ENCODE data around the gene PPL.

DNA sequence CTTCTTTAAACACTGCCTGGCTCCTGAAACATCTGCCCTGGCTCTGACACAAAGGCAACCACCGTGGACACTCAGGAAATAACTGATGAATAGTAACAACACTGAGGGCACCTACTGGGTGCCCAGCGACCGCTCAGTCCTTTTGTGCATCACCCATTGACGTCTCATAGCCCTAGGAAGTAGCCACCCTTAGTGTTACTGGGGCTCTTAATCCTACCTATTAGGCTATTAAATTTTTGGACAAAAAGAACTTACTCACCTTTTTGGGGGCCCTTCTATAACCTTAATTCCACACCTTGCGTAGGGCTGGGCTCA, 11.7 kb downstream of the PPL start:
- TF ChIP-seq, protein P1, sequence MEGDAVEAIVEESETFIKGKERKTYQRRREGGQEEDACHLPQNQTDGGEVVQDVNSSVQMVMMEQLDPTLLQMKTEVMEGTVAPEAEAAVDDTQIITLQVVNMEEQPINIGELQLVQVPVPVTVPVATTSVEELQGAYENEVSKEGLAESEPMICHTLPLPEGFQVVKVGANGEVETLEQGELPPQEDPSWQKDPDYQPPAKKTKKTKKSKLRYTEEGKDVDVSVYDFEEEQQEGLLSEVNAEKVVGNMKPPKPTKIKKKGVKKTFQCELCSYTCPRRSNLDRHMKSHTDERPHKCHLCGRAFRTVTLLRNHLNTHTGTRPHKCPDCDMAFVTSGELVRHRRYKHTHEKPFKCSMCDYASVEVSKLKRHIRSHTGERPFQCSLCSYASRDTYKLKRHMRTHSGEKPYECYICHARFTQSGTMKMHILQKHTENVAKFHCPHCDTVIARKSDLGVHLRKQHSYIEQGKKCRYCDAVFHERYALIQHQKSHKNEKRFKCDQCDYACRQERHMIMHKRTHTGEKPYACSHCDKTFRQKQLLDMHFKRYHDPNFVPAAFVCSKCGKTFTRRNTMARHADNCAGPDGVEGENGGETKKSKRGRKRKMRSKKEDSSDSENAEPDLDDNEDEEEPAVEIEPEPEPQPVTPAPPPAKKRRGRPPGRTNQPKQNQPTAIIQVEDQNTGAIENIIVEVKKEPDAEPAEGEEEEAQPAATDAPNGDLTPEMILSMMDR (conservative IDR thresholded peaks at IDR 0.05; ENCODE audit: low read depth, low read length) = no peak
- TF ChIP-seq EZH2 (IDR thresholded peaks at IDR 0.05; ENCODE audit: borderline replicate concordance, low read depth, low read length, poor library complexity, severe bottlenecking) = no peak
